IMR-90 (cell line): ENCODE measurements around the gene TNRC18. TPM values are rescaled to one million over a fixed set of nuclear protein-coding genes. Genes with fewer than 3 reads are reported as not detected.

Experiments used
- ATAC-seq: fragments of 200-7000 bp; cut with Tn5 transposase; 2 replicates; pipeline ENCODE4 v1.9.1; 2020; ENCODE audit warnings: low read depth, mild to moderate bottlenecking, moderate library complexity
- BruUV-seq: library from RNA; stranded (reverse); fragments of 400-500 nt; replicated peaks from 2 replicates; lab custom pipeline; 2021; lab: Mats Ljungman, UMichigan
- CTCF ChIA-PET: fragments of 300-600 bp; formaldehyde crosslinking; extraction: SDS; loops from one replicate; lab custom pipeline; 2021; ENCODE audit warnings: antibody characterized with exemption; lab: Yijun Ruan, JAX
- POLR2A ChIA-PET: fragments of 300-600 bp; sonication (Branson Sonifier 250); formaldehyde crosslinking; loops from one replicate; lab custom pipeline; 2022; ENCODE audit warnings: antibody characterized with exemption; ENCODE audit not compliant: unreplicated experiment; lab: Charles Lee
- DNase-seq: peaks from one replicate; pipeline ENCODE4 v3.0.0; 2013
- H2AFZ ChIP-seq: replicated peaks from 2 replicates; pipeline ENCODE3; 2013; ENCODE audit warnings: low read length, mild to moderate bottlenecking; ENCODE audit not compliant: poor library complexity
- H2AK5ac ChIP-seq: 2 replicates; pipeline ENCODE4 v1.6.1; 2013; ENCODE audit warnings: low read depth, low read length, inconsistent platforms
- H2AK9ac ChIP-seq: replicated peaks from 2 replicates; pipeline ENCODE3; 2013; ENCODE audit warnings: mild to moderate bottlenecking, low read depth, low read length, moderate library complexity; ENCODE audit not compliant: poor library complexity
- H2BK120ac ChIP-seq: 2 replicates; pipeline ENCODE4 v1.6.1; 2013; ENCODE audit warnings: low read depth, low read length, inconsistent platforms
- H2BK15ac ChIP-seq: 3 replicates; pipeline ENCODE4 v1.6.1; 2013; ENCODE audit warnings: low read depth, low read length, inconsistent platforms
- H2BK20ac ChIP-seq: 2 replicates; pipeline ENCODE4 v1.6.1; 2013; ENCODE audit warnings: low read depth, mild to moderate bottlenecking, inconsistent platforms, low read length, moderate library complexity
- H2BK5ac ChIP-seq: 2 replicates; pipeline ENCODE4 v1.6.1; 2013; ENCODE audit warnings: mild to moderate bottlenecking, low read depth, low read length, inconsistent platforms; ENCODE audit not compliant: poor library complexity, severe bottlenecking
- H3K14ac ChIP-seq: replicated peaks from 2 replicates; pipeline ENCODE4 v1.6.1; 2013; ENCODE audit warnings: low read depth, low read length, inconsistent platforms
- H3K18ac ChIP-seq: 2 replicates; pipeline ENCODE4 v1.6.1; 2013; ENCODE audit warnings: low read depth, low read length, control low read depth
- H3K23ac ChIP-seq: 2 replicates; pipeline ENCODE4 v1.6.1; 2013; ENCODE audit warnings: low read depth, low read length, inconsistent platforms
- H3K27ac ChIP-seq: 2 replicates; pipeline ENCODE4 v1.5.1; 2013; ENCODE audit warnings: mild to moderate bottlenecking, control low read depth, low read length; ENCODE audit not compliant: insufficient read depth
- H3K27me3 ChIP-seq: 2 replicates; pipeline ENCODE4 v1.6.1; 2013; ENCODE audit warnings: low read length; ENCODE audit not compliant: control insufficient read depth, insufficient read depth
- H3K36me3 ChIP-seq: 2 replicates; pipeline ENCODE4 v1.6.1; 2013; ENCODE audit warnings: low read length, mixed read lengths; ENCODE audit not compliant: control insufficient read depth, insufficient read depth
- H3K4ac ChIP-seq: 2 replicates; pipeline ENCODE4 v1.6.1; 2013; ENCODE audit warnings: low read depth, low read length, inconsistent platforms
- H3K4me1 ChIP-seq: 2 replicates; pipeline ENCODE4 v1.6.1; 2013; ENCODE audit warnings: low read length, mixed read lengths; ENCODE audit not compliant: control insufficient read depth, insufficient read depth
- H3K4me2 ChIP-seq: 2 replicates; pipeline ENCODE4 v1.6.1; 2013; ENCODE audit warnings: low read depth, mild to moderate bottlenecking, control low read depth, low read length, moderate library complexity
- H3K4me3 ChIP-seq: 2 replicates; pipeline ENCODE4 v1.5.1; 2013; ENCODE audit warnings: low read depth, mild to moderate bottlenecking, control low read depth, low read length, moderate library complexity; ENCODE audit not compliant: insufficient read depth
- H3K56ac ChIP-seq: 2 replicates; pipeline ENCODE4 v1.6.1; 2013; ENCODE audit warnings: low read length, inconsistent platforms; ENCODE audit not compliant: insufficient read depth; ENCODE audit errors: extremely low read depth
- H3K79me1 ChIP-seq, 2 experiments: 2 replicates each; pipeline ENCODE4 v1.6.1; 2013; ENCODE audit warnings: low read length in 2 of 2, inconsistent platforms in 1 of 2, low read depth in 1 of 2
- H3K9ac ChIP-seq: 2 replicates; pipeline ENCODE4 v1.6.1; 2013; ENCODE audit warnings: low read depth, low read length, control low read depth
- H3K9me1 ChIP-seq: 2 replicates; pipeline ENCODE4 v1.6.1; 2013; ENCODE audit warnings: low read length, inconsistent platforms; ENCODE audit not compliant: insufficient read depth
- H3K9me3 ChIP-seq: 2 replicates; pipeline ENCODE4 v1.6.1; 2013; ENCODE audit warnings: low read length; ENCODE audit not compliant: control insufficient read depth, insufficient read depth
- H4K20me1 ChIP-seq: 2 replicates; pipeline ENCODE4 v1.6.1; 2013; ENCODE audit warnings: low read length, inconsistent platforms; ENCODE audit not compliant: insufficient read depth
- H4K5ac ChIP-seq: 2 replicates; pipeline ENCODE4 v1.6.1; 2013; ENCODE audit warnings: mild to moderate bottlenecking, low read depth, low read length, control low read depth
- H4K8ac ChIP-seq, 2 experiments: 2 replicates each; pipeline ENCODE4 v1.6.1; 2013; ENCODE audit warnings: low read depth in 2 of 2, low read length in 2 of 2, control low read depth in 1 of 2, inconsistent platforms in 1 of 2
- H4K91ac ChIP-seq: 2 replicates; pipeline ENCODE4 v1.6.1; 2013; ENCODE audit warnings: low read depth, low read length, inconsistent platforms; ENCODE audit not compliant: insufficient read depth
- CEBPB ChIP-seq: IDR thresholded peaks from 2 replicates; pipeline ENCODE4 v1.6.1; 2012; ENCODE audit warnings: low read depth, low read length, improper control_type of control experiment
- CHD1 ChIP-seq: IDR thresholded peaks from 2 replicates; pipeline ENCODE4 v1.6.1; 2012; ENCODE audit warnings: low read depth, low read length, improper control_type of control experiment
- MAFK ChIP-seq: IDR thresholded peaks from 2 replicates; pipeline ENCODE4 v1.6.1; 2012; ENCODE audit warnings: low read depth, low read length, improper control_type of control experiment
- POLR2A ChIP-seq: IDR thresholded peaks from 2 replicates; pipeline ENCODE4 v1.6.1; 2012; ENCODE audit warnings: mild to moderate bottlenecking, low read depth, low read length
- RCOR1 ChIP-seq: IDR thresholded peaks from 2 replicates; pipeline ENCODE4 v1.6.1; 2012; ENCODE audit warnings: mild to moderate bottlenecking, low read length, improper control_type of control experiment; ENCODE audit not compliant: insufficient replicate concordance
- RFX5 ChIP-seq: IDR thresholded peaks from 2 replicates; pipeline ENCODE4 v1.8.0; 2012; ENCODE audit warnings: low read depth, mild to moderate bottlenecking, low read length, moderate library complexity
- WGBS, 2 experiments: methylation state at CpG; one replicate each; pipeline versions ENCODE4 v1.1.5 to v1.1.7; 2013; ENCODE audit warnings: missing lambda C conversion rate in 2 of 2; ENCODE audit not compliant: insufficient read length in 1 of 2; ENCODE audit errors: extremely low coverage in 2 of 2; 5-methylcytosine and 5-hydroxymethylcytosine counted together
- dilution Hi-C: fragments of 300-500 bp; cut with HindIII; formaldehyde crosslinking; loops from one replicate; pipeline ENCODE4 v1.14.3; 2018; ENCODE audit warnings: low sequenced_read_pairs; ENCODE audit not compliant: unreplicated experiment
- in situ Hi-C: fragments of 300-500 bp; cut with MboI; formaldehyde crosslinking; loops from 3 replicates; pipeline ENCODE4 v1.14.3; 2019; ENCODE audit warnings: low sequenced_read_pairs, inconsistent platforms, mixed read lengths
- intact Hi-C: fragments of 100-400 bp; cut with micrococcal nuclease; formaldehyde crosslinking; loops from 2 replicates; pipeline ENCODE4 v1.10.0; 2022
- polyA plus RNA-seq, 3 experiments: library from polyadenylated mRNA; depleted of rRNA; stranded (reverse); fragments of >200 nt; gene quantifications; 2 replicates each; pipeline ENCODE4 v1.2.3, GENCODE V29; 2012; ENCODE audit warnings: low replicate concordance in 1 of 3
- total RNA-seq: library from RNA; depleted of rRNA; stranded (reverse); fragments of >200 nt; gene quantifications from 2 replicates; pipeline ENCODE4 v1.2.3, GENCODE V29; 2012
- TF ChIP-seq, protein P1 (sequence below): fragments of 150-350 bp; IDR thresholded peaks from 2 replicates; pipeline ENCODE4 v1.6.1; 2016; ENCODE audit warnings: low read depth, mild to moderate bottlenecking, low read length, moderate library complexity, borderline replicate concordance

The TNRC18 gene
- total and polyA plus RNA-seq, 2 of the 4 experiments (the other 2 are of a cell fraction): 4.7 to 29.6 TPM

DNA sequence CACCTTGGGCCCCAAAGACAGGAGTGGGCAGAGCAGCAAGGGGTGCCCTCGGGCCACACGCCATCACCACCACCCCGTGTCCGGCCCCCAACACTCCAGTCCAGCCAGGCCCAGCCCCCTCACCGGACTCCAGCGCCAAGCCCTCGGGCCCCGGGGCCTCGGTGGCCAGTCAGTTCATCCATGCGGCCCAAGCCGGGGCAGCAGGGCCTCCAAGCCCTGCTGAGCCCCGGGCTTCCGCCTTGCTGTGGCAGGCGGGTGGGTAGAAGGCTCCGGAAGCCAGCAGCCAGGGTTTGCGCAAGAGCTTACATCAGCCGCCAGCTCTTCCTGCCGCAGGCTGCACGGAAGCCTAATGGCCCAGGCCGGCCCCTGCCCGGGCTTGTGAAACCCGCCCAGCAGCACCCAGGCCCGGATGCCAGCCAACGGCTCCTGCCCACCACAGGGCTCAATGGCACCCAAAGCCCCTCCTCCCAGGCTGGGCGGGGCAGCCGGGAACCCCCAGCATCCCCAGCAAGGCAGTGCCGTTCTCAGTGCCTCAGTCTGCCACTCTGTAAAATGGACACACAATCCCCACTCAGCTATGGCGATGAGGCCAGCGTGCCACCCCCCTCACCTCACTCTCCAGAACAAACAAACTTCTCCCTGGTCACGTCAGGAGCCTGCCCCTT lies 26.5 kb downstream of the TNRC18 start:
- BruUV-seq: no TSS peak
- peaks cover 72% of the 10 kb centered on the region for H4K20me1 ChIP-seq
- no peaks in the 10 kb centered on the region; the same call in 1 of the 2 replicates for H3K9me1 ChIP-seq
- ChIA-PET CTCF (no interaction called here), POLR2A (no interaction called here)
- no peak overlapping the region for H2BK15ac ChIP-seq
- dilution Hi-C loops (no loop called here), intact Hi-C loops (no loop called here), in situ Hi-C loops (no loop called here)
- H2BK20ac ChIP-seq: no peak overlapping the region; the same call in 1 of the 2 replicates
- no peaks in the 10 kb centered on the region for H3K27me3 ChIP-seq
- WGBS, 2 experiments: 70% methylated on average over 11 of the region's 30 CpGs; no CpG with 5 or more reads in 1 of the 2 experiments
- H3K27ac ChIP-seq: peak overlapping the region; percentile 89
- peak overlapping the region; percentile 41 for H3K4me2 ChIP-seq
- H2AK5ac ChIP-seq: peak overlapping the region; percentile 82
- peak overlapping the region; percentile 17; the same call in 1 of the 2 replicates for H3K4me3 ChIP-seq
- H2AFZ ChIP-seq: peak overlapping the region; percentile 2
- ATAC-seq (peak; percentile 73), DNase-seq (peak; percentile 89)
- peak overlapping the region; percentile 43 for H2BK5ac ChIP-seq
- H4K5ac ChIP-seq: peak overlapping the region; percentile 43; the same call in 1 of the 2 replicates
- peak overlapping the region; percentile 27; the same call in 1 of the 2 replicates for H3K18ac ChIP-seq
- peak; percentile 99 for TF ChIP-seq CEBPB
- TF ChIP-seq, protein P1, sequence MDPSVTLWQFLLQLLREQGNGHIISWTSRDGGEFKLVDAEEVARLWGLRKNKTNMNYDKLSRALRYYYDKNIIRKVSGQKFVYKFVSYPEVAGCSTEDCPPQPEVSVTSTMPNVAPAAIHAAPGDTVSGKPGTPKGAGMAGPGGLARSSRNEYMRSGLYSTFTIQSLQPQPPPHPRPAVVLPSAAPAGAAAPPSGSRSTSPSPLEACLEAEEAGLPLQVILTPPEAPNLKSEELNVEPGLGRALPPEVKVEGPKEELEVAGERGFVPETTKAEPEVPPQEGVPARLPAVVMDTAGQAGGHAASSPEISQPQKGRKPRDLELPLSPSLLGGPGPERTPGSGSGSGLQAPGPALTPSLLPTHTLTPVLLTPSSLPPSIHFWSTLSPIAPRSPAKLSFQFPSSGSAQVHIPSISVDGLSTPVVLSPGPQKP: no peak
- TF ChIP-seq RCOR1: peak; percentile 96
- TF ChIP-seq MAFK: no peak
- TF ChIP-seq POLR2A: no peak; the same call in 1 of the 2 replicates
- TF ChIP-seq RFX5: no peak
- TF ChIP-seq CHD1: no peak
- 0 out of 2 replicates have a peak overlapping the region, but pooled peaks have one; percentile 18 for H3K56ac ChIP-seq
- H3K14ac ChIP-seq: peak overlapping the region; percentile 10; the same call in 1 of the 2 replicates
- H2AK9ac ChIP-seq: peak overlapping the region; percentile 92
- H3K9ac ChIP-seq: peak overlapping the region; percentile 42
- H3K9me3 ChIP-seq: no peaks in the 10 kb centered on the region
- H3K36me3 ChIP-seq: peaks cover 46% of the 10 kb centered on the region
- peak overlapping the region; percentile 74 to 76 for H4K8ac ChIP-seq
- H3K23ac ChIP-seq: peak overlapping the region; percentile 1; the same call in 1 of the 2 replicates
- H3K79me1 ChIP-seq: peaks cover 9 to 82% of the 10 kb centered on the region in 2 experiments
- H4K91ac ChIP-seq: peak overlapping the region; percentile 66
- H3K4me1 ChIP-seq: peaks cover 7% of the 10 kb centered on the region; the same call in 1 of the 2 replicates
- peak overlapping the region; percentile 39; the same call in 1 of the 2 replicates for H2BK120ac ChIP-seq
- peak overlapping the region; percentile 83 for H3K4ac ChIP-seq
